Fibroblast of lung (primary cell): Measurements from ENCODE around the gene ABR.

ENCODE experiments used
- EZH2 ChIP-seq: IDR thresholded peaks from 2 replicates; pipeline ENCODE4 v1.5.1; 2012; ENCODE audit warnings: low read length, control low read depth, mild to moderate bottlenecking; ENCODE audit errors: missing control alignments
- TF ChIP-seq, protein P1 (sequence below), 2 donors: IDR thresholded peaks in 1 of 2; conservative IDR thresholded peaks in 1 of 2; 1 replicate in 1 of 2; 2 replicates in 1 of 2; pipeline ENCODE4 v1.5.1; 2011 to 2012; ENCODE audit warnings: low read length in 2 of 2, control low read depth in 1 of 2, inconsistent platforms in 1 of 2, low read depth in 1 of 2, mild to moderate bottlenecking in 1 of 2

DNA sequence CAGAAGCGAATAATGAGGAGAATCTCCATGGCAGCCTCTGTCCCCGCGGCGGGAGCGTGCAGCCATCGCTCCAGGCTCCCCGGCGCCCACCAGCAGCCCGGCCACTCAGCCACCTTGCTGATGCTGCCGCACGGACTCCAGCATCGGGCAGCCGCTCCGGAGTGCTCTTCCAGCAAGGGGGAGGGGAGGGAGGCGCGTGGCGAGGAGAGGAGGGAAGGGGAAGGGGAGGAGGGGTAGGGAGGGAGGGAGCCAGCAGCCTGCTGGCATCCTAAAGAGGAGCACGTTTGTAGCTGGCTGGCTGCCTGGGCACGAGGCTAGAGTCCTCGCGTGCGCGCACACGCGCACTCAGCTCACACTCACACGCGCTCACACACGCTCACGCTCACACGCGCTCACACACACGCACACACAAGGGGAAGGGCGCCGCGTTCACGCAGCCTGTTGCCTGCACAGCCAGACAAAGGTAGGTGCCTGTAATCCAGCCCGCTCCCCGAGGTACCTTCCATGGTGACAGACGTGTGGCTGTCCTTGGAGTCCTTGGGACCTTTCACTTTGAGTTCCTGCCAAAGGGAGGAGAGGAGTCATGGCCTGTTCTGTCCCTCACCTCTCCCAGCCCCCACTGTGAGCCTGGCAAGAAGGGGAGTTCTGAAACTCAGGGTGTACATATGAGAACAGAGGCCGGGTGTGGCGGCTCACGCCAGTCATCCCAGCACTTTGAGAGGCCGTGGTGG, 100.8 kb downstream of the ABR start:
- no peak for TF ChIP-seq EZH2
- TF ChIP-seq, protein P1, sequence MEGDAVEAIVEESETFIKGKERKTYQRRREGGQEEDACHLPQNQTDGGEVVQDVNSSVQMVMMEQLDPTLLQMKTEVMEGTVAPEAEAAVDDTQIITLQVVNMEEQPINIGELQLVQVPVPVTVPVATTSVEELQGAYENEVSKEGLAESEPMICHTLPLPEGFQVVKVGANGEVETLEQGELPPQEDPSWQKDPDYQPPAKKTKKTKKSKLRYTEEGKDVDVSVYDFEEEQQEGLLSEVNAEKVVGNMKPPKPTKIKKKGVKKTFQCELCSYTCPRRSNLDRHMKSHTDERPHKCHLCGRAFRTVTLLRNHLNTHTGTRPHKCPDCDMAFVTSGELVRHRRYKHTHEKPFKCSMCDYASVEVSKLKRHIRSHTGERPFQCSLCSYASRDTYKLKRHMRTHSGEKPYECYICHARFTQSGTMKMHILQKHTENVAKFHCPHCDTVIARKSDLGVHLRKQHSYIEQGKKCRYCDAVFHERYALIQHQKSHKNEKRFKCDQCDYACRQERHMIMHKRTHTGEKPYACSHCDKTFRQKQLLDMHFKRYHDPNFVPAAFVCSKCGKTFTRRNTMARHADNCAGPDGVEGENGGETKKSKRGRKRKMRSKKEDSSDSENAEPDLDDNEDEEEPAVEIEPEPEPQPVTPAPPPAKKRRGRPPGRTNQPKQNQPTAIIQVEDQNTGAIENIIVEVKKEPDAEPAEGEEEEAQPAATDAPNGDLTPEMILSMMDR (conservative IDR thresholded peaks at IDR 0.05 in 1 of 2, IDR thresholded peaks at IDR 0.05 in 1 of 2; ENCODE audit: low read depth in 1 of 2, low read length in 2 of 2), result no peak
